HepG2 (cell line): ENCODE measurements around the gene SFI1. TPM values are rescaled to one million over a fixed set of nuclear protein-coding genes. Genes with fewer than 3 reads are reported as not detected.

Experiments
- AFF4 ChIP-seq: sonication (generic); formaldehyde crosslinking; IDR thresholded peaks from 2 replicates; pipeline ENCODE4 v1.4.0; 2020; ENCODE audit warnings: missing genetic modification reagents
- ARNTL ChIP-seq: sonication (generic); formaldehyde crosslinking; IDR thresholded peaks from 2 replicates; pipeline ENCODE4 v1.4.0; 2020; ENCODE audit warnings: mild to moderate bottlenecking, missing genetic modification reagents
- ATF6 ChIP-seq: sonication (generic); formaldehyde crosslinking; conservative IDR thresholded peaks from 2 replicates; pipeline ENCODE4 v1.4.0; 2020; ENCODE audit warnings: missing genetic modification reagents
- FUBP1 ChIP-seq: sonication (generic); formaldehyde crosslinking; IDR thresholded peaks from 2 replicates; pipeline ENCODE4 v1.5.1; 2020; ENCODE audit warnings: missing genetic modification reagents, mild to moderate bottlenecking, borderline replicate concordance
- KDM5A ChIP-seq: fragments of 200-600 bp; sonication (generic); IDR thresholded peaks from 2 replicates; pipeline ENCODE4 v1.7.0; 2018; ENCODE audit warnings: antibody characterized with exemption, mild to moderate bottlenecking, low read length, borderline replicate concordance
- NFYB ChIP-seq: sonication (generic); formaldehyde crosslinking; IDR thresholded peaks from 2 replicates; pipeline ENCODE4 v1.4.0; 2020; ENCODE audit warnings: missing genetic modification reagents
- NR1H2 ChIP-seq: sonication (generic); formaldehyde crosslinking; IDR thresholded peaks from 2 replicates; pipeline ENCODE4 v1.8.1; 2022; ENCODE audit warnings: low read depth, missing genetic modification reagents, borderline replicate concordance
- RERE ChIP-seq: IDR thresholded peaks from 2 replicates; pipeline ENCODE4 v1.6.1; 2016; ENCODE audit warnings: low read depth, missing genetic modification reagents, missing compliant biosample characterization
- SUZ12 ChIP-seq: fragments of 150-350 bp; IDR thresholded peaks from 2 replicates; pipeline ENCODE4 v1.6.1; 2014; ENCODE audit warnings: low read depth, low read length
- ZBTB26 ChIP-seq: IDR thresholded peaks from 2 replicates; pipeline ENCODE4 v1.6.1; 2016; ENCODE audit warnings: missing compliant biosample characterization, missing genetic modification reagents, borderline replicate concordance
- ZIK1 ChIP-seq: sonication (generic); formaldehyde crosslinking; IDR thresholded peaks from 2 replicates; pipeline ENCODE4 v1.5.0; 2020; ENCODE audit warnings: mild to moderate bottlenecking, low read depth, missing genetic modification reagents, borderline replicate concordance
- ZKSCAN1 ChIP-seq: fragments of 150-350 bp; IDR thresholded peaks from 2 replicates; pipeline ENCODE4 v1.6.1; 2014; ENCODE audit warnings: low read length
- ZNF672 ChIP-seq: sonication (generic); formaldehyde crosslinking; IDR thresholded peaks from 2 replicates; pipeline ENCODE4 v1.8.1; 2022; ENCODE audit warnings: missing genetic modification reagents
- polyA plus RNA-seq, 8 experiments: library from polyadenylated mRNA; depleted of rRNA in 3 of 8; stranded (reverse) in 7 of 8; unstranded in 1 of 8; fragments of >200 nt; fragmentation: Illumina TruSeq in 4 of 8; extraction: Trizol in 4 of 8; gene quantifications; 2 replicates each; pipeline versions ENCODE4 v1.2.1 to v1.2.3, GENCODE V29; 2011 to 2016; ENCODE audit warnings: low read depth in 4 of 8, missing spikeins in 1 of 8, mixed read lengths in 1 of 8; ENCODE audit not compliant: insufficient read depth in 1 of 8
- total RNA-seq, 5 experiments: library from RNA; depleted of rRNA; stranded (reverse); fragments of >200 nt; fragmentation: Illumina TruSeq; extraction: Trizol; gene quantifications; 2 replicates each; pipeline ENCODE4 v1.2.3, GENCODE V29; 2016; ENCODE audit warnings: low read depth in 1 of 5

Gene SFI1
- total and polyA plus RNA-seq, 2 of the 13 experiments (the other 11 are each of a cell fraction or from before 2014, with no cell fraction given) = 20.5 to 40.1 TPM

GRCh38 chr22:31586137-31586920, 90.0 kb downstream of the SFI1 start (continued):
- TF ChIP-seq AFF4 (CRISPR knock-in tag) = no peak
- TF ChIP-seq ATF6 (CRISPR knock-in tag) = 0 out of 2 replicates have a peak, but pooled peaks have one; percentile 16
- peak; percentile 77 for TF ChIP-seq RERE (CRISPR knock-in tag)
- no peak for TF ChIP-seq NFYB (CRISPR knock-in tag)
- TF ChIP-seq FUBP1 (CRISPR knock-in tag) = no peak
- no peak for TF ChIP-seq ZNF672 (CRISPR knock-in tag)
- TF ChIP-seq KDM5A = no peak
- no peak for TF ChIP-seq NR1H2 (CRISPR knock-in tag)
- no peak for TF ChIP-seq ZKSCAN1
- TF ChIP-seq ZBTB26 (CRISPR knock-in tag) = no peak
- TF ChIP-seq ZIK1 = no peak
- peak; percentile 56; the same call in 1 of the 2 replicates for TF ChIP-seq ARNTL (CRISPR knock-in tag)
- no peak for TF ChIP-seq SUZ12
